Jurkat, Clone E6-1 (cell line): ENCODE measurements around the gene SLC35A3.

Experiments used
- DNase-seq: peaks from one replicate; pipeline ENCODE4 v3.0.0-alpha.2; 2011; ENCODE audit warnings: low read depth, low spot score
- H3K4me3 ChIP-seq: 2 replicates; pipeline ENCODE4 v1.5.1; 2011; ENCODE audit warnings: mild to moderate bottlenecking, low read length, control low read depth, moderate library complexity

Gene SLC35A3

GRCh38 chr1:100065183-100065968 lies 95.6 kb downstream of the SLC35A3 start:
- H3K4me3 ChIP-seq, result no peak overlapping the region

GRCh38 chr1:100065969-100066227 lies 96.1 kb downstream of the SLC35A3 start:
- no peak overlapping the region for H3K4me3 ChIP-seq
- DNase-seq, result no peak

More at GRCh38 chr1:100065183-100065968, 95.6 kb downstream of the SLC35A3 start:
- no peak for DNase-seq

- DNase-seq, result no peak
- no peak overlapping the region for H3K4me3 ChIP-seq
Measured at GRCh38 chr1:100070201-100070939, 100.6 kb downstream of the SLC35A3 start.

GRCh38 chr1:100073531-100073930 lies 103.7 kb downstream of the SLC35A3 start:
- H3K4me3 ChIP-seq, result no peak overlapping the region
- DNase-seq, result no peak

- DNase-seq, result no peak
- no peak overlapping the region for H3K4me3 ChIP-seq
Measured at GRCh38 chr1:100074604-100075395, 105.0 kb downstream of the SLC35A3 start.

- no peak overlapping the region for H3K4me3 ChIP-seq
- DNase-seq, result no peak
Measured at GRCh38 chr1:100075773-100076172, 106.0 kb downstream of the SLC35A3 start.

- no peak overlapping the region for H3K4me3 ChIP-seq
- DNase-seq, result no peak
Measured at GRCh38 chr1:100076319-100076718, 106.5 kb downstream of the SLC35A3 start.

GRCh38 chr1:100076744-100077143 lies 106.9 kb downstream of the SLC35A3 start:
- H3K4me3 ChIP-seq, result no peak overlapping the region
- DNase-seq, result no peak

- no peak for DNase-seq
- H3K4me3 ChIP-seq, result no peak overlapping the region
Measured at GRCh38 chr1:100077531-100077930, 107.7 kb downstream of the SLC35A3 start.

GRCh38 chr1:100080331-100080730 lies 110.5 kb downstream of the SLC35A3 start:
- DNase-seq, result no peak
- no peak overlapping the region for H3K4me3 ChIP-seq
